Erythroblast (primary cell): ENCODE measurements around the gene DPP7.
A peak's percentile ranks its signal among the peaks of the same experiment; 100 is the strongest.

Experiments used
- DNase-seq, 2 experiments: peaks; one replicate each; lab custom pipeline; 2025; lab: John Stamatoyannopoulos, UW
- GATA1 ChIP-seq: IDR thresholded peaks from 2 replicates; pipeline ENCODE4 v1.6.1; 2011; ENCODE audit warnings: low read depth, mild to moderate bottlenecking, control low read depth, low read length, moderate library complexity
- POLR2A ChIP-seq: IDR thresholded peaks from 2 replicates; pipeline ENCODE4 v1.6.1; 2011; ENCODE audit warnings: mild to moderate bottlenecking, low read length

The DPP7 gene

DNA sequence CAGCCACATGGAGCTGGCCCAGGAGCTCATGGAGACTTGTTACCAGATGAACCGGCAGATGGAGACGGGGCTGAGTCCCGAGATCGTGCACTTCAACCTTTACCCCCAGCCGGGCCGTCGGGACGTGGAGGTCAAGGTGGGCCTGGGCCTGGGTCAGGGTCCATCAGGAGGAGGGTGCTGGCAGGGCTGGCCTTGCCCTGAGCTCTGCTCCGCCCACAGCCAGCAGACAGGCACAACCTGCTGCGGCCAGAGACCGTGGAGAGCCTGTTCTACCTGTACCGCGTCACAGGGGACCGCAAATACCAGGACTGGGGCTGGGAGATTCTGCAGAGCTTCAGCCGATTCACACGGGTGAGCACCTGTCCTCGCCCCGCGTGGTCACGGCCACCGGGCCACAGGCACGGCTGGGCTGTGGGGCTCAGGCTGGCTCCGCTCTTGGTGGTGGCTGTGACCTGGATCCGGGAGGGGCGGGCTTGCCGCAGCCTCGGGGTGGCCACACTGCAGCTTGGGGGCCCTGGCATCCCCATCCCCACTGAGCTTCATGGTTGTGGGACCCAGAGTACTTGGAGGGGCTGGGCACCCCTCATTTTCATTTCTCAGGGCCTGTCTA, 7.1 kb downstream of the DPP7 start:
- TF ChIP-seq POLR2A, result no peak
- no peak for TF ChIP-seq GATA1
- no peak for DNase-seq

DNA sequence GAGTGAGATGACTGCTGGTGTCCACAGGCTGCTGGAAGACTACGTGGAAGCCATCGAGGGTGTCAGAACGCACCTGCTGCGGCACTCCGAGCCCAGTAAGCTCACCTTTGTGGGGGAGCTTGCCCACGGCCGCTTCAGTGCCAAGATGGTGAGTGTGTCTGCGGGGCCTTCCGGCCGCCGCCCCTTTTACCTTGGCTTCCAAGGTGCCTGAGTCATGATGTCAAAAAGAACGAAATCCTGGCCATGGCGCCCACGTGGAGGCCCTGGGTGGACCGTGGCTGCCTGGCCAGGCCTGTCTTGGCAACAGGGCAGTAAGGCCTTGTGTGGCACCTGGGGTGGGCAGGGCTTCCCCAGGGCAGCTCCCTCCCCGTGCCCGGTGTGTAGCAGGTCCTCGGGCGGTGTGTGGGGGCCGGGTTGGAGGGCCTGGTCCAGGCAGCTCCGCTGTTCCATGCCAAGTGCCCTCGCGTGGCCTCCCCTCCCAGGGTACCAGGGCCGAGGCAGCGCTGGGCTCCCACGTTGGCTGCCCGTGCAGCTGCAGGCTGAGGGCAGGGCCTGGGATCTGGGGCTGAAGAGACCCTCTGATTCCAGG, 7.8 kb downstream of the DPP7 start:
- DNase-seq, result no peak
- TF ChIP-seq GATA1 (no peak), POLR2A (no peak)

DNA sequence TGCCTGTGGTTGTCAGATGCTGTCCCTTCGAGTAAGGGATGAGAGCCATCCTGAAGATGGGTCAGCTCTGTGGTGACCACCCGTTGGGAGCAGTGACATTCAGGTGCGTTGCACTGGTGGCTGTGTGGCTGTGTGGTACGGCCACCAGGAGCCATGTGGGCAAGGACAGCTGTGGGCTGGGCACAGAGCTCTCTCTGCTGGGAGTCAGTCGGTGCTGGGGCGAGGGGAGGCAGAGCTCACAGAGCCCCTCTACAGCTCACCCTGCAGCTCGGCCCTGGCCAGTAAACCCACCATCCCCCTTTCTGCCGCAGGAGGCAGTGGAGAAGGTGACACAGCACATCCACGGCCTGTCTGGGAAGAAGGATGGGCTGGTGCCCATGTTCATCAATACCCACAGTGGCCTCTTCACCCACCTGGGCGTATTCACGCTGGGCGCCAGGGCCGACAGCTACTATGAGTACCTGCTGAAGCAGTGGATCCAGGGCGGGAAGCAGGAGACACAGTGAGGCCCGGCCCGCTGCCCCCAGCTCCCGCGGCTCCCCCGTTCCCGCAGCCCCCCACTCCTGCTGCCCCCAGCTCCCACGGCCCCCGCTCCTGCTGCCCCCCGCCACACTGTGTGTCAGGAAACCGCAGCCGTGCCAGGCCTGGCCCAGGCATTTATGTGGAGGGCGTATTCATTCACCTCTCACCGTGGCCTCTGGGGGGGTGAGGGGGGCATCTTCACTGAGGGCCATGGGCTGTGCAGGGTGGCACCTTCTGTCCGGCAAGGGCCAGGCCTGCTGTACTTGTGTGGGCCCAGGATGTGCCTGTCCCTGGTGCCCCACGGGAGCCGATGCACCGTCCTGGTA, 8.5 kb downstream of the DPP7 start:
- TF ChIP-seq GATA1 (no peak), POLR2A (no peak)
- no peak for DNase-seq

DNA sequence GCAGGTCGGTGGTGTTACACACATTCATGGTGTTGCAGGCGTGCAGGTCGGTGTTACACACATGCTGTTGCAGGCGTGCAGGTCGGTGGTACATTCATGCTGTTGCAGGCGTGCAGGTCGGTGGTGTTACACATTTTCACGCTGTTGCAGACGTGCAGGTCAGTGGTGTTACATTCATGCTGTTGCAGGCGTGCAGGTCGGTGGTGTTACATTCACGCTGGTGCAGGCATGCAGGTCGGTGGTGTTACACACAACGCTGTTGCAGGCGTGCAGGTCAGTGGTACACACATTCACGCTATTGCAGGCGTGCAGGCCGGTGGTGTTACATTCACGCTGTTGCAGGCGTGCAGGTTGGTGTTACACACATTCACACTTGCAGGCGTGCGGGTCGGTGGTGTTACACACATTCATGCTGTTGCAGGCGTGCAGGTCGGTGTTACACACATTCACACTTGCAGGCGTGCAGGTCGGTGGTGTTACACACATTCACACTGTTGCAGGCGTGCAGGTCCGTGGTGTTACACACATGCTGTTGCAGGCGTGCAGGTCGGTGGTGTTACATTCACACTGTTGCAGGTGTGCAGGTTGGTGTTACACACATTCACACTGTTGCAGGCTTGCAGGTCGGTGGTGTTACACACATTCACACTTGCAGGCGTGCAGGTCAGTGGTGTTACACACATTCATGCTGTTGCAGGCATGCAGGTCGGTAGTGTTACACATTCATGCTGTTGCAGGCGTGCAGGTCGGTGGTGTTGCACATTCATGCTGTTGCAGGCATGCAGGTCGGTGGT, 11.1 kb downstream of the DPP7 start:
- TF ChIP-seq GATA1 (no peak), POLR2A (no peak)

DNA sequence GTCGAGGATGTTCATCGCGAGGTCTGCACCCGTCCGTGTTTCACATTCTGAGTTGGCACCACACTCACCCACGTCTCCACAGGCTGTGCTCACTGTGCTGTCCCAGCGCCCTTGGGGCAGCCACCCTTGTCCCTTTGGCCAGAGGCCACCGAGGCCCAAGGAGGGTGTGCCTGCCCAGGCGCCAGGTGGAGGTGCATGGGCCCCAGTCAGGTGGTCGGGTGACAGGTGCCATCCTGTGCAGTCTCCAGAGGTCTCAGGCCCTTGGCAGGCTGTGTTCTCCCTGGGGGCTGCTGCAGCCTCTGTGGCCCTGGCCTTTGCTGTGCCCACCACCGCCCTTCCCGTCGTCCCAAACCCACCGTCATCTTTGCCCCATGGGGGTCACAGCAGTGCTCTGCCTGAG, 15.3 kb downstream of the DPP7 start:
- no peak for TF ChIP-seq GATA1
- no peak for TF ChIP-seq POLR2A
- no peak for DNase-seq

More for the DNA sequence above, 11.1 kb downstream of the DPP7 start:
- DNase-seq, result no peak

DNA sequence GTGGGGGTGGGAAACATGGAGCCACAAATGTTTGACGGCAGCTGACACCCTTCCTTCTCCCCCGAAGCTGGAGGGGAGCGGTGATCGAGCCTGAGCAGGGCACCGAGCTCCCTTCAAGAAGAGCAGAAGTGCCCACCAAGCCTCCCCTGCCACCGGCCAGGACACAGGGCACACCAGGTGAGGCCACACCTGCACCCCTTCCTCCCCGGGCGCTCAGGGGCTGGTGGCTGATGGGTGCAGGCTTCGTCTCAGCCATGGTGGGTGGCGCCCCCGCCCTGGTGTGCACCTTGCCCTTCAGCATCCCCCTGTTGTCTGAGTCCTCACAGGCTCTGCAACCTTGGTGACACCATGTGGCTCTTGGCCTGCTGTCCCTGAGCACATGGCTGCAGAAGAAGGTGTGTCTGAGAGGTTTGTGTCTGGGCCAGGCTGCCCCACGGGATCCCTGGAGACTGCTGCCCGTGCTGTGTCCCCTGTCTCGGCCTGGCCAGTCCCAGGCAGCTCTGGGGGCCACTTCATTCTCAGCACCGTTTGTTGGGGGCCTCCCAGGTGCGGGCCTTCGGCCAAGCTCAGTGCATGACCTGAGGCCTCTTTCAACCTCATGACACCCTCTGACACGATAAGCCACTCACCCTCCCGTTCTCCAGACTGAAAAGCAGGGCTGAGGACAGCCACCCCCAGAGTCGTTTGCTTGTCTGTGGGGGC, 16.6 kb downstream of the DPP7 start:
- TF ChIP-seq GATA1 (no peak), POLR2A (no peak)
- DNase-seq, result no peak

DNA sequence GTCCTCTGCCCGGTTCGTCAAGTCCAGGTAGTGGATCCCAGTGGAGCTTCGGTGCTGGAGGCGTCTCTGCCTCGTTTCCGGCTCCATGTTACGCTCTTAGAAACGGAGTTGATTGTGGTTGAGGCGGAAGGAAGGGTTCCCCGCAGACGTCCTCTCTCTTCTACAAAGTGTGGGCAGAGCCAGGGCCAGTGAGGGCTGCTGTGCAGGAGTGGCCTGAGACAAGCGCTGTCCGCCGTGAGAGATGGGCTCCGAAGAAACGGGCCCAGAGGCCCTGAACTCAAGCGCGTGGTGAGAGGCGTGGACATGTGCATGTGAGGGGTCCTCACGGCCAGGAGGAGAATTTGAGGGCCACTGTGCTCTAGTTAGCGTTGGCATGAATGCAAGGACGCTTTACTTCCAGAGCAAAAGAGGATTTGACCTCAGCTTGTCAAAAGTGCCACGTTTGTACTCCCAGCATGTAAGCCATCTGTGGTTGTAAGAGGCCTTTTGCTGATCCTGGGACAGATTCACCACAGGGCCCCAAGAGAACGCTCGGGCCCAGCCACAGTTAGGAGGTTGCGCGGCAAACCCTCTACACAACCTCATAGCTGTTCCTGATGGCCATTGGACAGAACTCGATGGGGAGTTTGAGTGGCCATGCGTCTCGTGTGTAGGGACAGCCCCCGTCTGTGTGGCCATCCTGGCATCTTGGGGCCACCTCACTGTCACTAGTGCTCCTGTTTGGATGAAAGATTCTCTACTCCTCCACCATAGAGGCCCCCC, 17.6 kb downstream of the DPP7 start:
- no peak for TF ChIP-seq POLR2A
- TF ChIP-seq GATA1, result no peak
- no peak for DNase-seq

DNA sequence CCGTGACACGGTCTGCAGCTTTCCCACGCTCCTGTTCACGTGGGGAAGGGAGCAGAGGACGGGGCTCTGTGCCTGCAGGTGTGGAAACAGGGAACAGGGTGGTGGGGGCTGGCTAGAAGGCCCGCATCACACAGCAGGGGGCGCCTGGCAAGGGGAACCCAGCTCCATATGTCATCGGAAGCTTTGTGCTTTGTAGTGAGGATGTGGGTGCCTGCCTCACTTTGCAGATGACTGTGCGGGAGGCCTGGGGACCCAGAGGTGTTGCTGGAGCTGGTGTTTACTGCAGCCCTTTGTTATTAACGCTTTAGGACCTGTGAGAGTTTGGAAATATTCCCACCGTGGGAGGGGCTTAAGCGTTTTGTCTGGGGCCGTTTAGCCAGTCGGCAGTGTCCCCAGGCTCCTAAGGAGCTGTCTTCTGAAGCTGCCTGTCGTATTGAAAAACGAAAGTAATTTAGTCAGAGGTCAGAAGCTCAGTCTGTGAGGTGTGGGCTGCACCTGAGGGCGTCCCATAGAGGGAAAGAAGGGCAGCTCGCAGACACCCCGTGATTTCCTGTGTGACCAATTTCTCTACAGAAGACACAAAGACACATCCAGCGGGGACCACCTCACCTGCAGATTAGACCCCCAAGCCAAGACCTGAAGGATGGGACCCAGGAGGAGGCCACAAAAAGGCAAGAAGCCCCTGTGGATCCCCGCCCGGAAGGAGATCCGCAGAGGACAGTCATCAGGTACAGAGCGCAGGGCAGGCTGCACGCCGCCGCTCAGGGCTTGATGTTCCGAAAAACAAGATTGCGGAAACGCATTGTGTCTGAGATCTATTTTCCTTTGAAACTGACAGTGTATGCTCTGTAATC, 18.6 kb downstream of the DPP7 start:
- DNase-seq, result peak in 1 of 2 experiments; percentile 25
- no peak for TF ChIP-seq GATA1
- TF ChIP-seq POLR2A, result no peak

DNA sequence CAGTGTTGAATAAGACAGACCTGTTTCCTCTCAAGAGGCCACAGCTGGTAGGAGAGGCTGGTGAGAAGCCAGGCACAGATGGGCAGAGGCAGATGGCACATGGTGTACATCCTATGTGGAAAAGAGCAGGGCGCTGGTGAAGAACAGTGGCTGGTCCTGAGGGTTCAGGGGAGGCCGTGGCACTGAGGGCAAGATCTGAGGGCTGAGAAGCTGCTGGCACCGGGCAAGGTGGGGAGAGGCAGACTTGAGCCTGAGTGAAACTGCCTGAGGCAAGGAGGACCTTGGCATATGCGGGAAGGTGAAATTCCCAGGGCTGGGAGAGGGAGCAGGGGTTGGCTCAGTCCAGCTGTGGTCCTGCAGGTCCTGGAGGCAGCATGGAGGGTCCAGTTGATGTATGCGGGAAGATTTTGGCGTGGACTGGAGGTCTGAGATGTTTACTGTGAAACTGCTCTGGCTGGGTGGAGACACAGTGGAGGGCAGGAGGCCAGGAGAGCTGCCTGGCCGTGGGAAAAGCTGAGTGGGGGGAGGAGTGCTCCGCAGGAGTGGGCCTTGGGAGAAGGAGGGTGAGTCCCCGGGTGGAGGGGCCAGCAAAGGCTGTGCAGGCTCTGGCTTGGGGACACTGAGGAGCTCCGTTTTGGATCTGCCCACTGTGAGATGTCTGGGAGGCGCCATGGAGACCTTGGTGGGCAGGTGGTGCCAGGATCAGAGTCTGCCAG, 25.1 kb downstream of the DPP7 start:
- TF ChIP-seq POLR2A (no peak), GATA1 (no peak)

DNA sequence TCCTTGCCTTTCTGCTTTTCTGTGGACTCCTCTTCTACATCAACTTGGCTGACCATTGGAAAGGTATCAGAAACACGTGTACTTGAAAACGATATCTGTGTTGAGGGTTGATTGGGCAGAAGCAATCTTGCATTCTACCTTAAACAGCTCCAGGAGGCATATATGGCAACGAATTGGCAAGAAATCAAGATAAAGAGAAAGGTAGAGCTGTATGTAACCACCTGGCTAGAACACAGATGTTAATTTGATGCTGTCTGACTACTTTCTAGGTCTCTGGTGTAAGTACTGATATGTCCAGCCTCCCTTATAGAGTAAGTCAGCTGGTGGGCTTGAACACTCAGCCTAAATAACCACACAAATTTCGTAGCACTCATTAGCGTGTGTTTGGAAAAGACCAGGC, 26.4 kb downstream of the DPP7 start:
- DNase-seq, result no peak
- TF ChIP-seq POLR2A, result no peak
- TF ChIP-seq GATA1, result no peak

More for the DNA sequence above, 25.1 kb downstream of the DPP7 start:
- no peak for DNase-seq

DNA sequence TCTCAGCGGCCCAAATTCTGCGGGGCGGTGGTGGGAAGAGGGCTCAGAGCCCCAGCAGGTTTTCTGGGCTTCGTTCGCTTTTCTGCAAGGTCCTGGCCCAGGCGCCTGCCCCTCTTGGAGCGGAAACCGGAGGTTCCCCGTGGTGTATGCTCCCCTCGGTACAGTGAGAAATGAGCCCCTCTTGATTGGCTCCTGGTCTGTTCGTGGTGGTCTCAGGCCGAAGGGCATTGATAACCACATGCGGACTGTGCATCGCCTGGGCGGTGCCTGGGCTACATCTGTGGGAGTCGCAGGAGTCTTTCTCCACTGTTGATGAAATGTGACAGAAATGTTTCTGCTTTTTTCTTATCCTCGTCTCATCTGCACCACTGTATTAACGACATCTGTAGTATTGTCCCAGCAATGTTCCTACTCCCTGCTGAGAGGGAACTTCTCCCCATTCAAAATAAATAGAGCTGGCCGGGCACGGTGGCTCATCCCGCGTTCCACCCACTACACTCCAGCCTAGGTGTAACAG, 27.1 kb downstream of the DPP7 start:
- no peak for TF ChIP-seq GATA1
- TF ChIP-seq POLR2A, result no peak
- DNase-seq, result peak; percentile 61 to 69
